ENCODE measurements around the gene NOTCH2.

NOTCH2 gene

GRCh38 chr1:119937198-119937597 lies 132.3 kb downstream of the NOTCH2 start:
- no peak for DNase-seq

GRCh38 chr1:119935915-119936314 lies 133.5 kb downstream of the NOTCH2 start:
- no peak for DNase-seq

GRCh38 chr1:119935373-119935772 lies 134.1 kb downstream of the NOTCH2 start:
- no peak for DNase-seq

GRCh38 chr1:119933397-119933796 lies 136.1 kb downstream of the NOTCH2 start:
- no peak for DNase-seq

- no peak for DNase-seq
Observed at GRCh38 chr1:119929643-119930315, 139.7 kb downstream of the NOTCH2 start.

- no peak for DNase-seq
Observed at GRCh38 chr1:119926553-119926952, 142.9 kb downstream of the NOTCH2 start.

GRCh38 chr1:119924948-119925898 lies 144.2 kb downstream of the NOTCH2 start:
- no peak for DNase-seq

GRCh38 chr1:119920104-119920968 lies 149.1 kb downstream of the NOTCH2 start:
- no peak for DNase-seq

GRCh38 chr1:119919241-119919640 lies 150.2 kb downstream of the NOTCH2 start:
- DNase-seq = no peak

- DNase-seq = no peak
Observed at GRCh38 chr1:119918301-119918700, 151.2 kb downstream of the NOTCH2 start.

- DNase-seq = no peak
Observed at GRCh38 chr1:119917304-119918055, 152.0 kb downstream of the NOTCH2 start.

- no peak for DNase-seq
Observed at GRCh38 chr1:119915517-119915916, 153.9 kb downstream of the NOTCH2 start.

- DNase-seq = no peak
Observed at GRCh38 chr1:119914071-119914470, 155.4 kb downstream of the NOTCH2 start.

GRCh38 chr1:119912963-119913362 lies 156.5 kb downstream of the NOTCH2 start:
- DNase-seq = no peak

GRCh38 chr1:119911775-119912174 lies 157.7 kb downstream of the NOTCH2 start:
- DNase-seq = no peak

- no peak for DNase-seq
Observed at GRCh38 chr1:119910618-119911017, 158.8 kb downstream of the NOTCH2 start.

GRCh38 chr1:119909890-119910596 lies 159.4 kb downstream of the NOTCH2 start:
- DNase-seq = no peak

- no peak for DNase-seq
Observed at GRCh38 chr1:119908661-119909060, 160.8 kb downstream of the NOTCH2 start.

- DNase-seq = no peak
Observed at GRCh38 chr1:119906927-119907652, 162.4 kb downstream of the NOTCH2 start.

- no peak for DNase-seq
Observed at GRCh38 chr1:119903443-119903835, 166.0 kb downstream of the NOTCH2 start.

Data from T1000 (cell line).